Panc1 (cell line): ENCODE results near the gene ZFAND6.

Experiments
- CTCF ChIP-seq: fragments of 450-650 bp; IDR thresholded peaks from 2 replicates; pipeline ENCODE4 v1.5.1; 2017; ENCODE audit warnings: mild to moderate bottlenecking
- POLR2AphosphoS5 ChIP-seq: IDR thresholded peaks from 2 replicates; pipeline ENCODE4 v1.6.1; 2012; ENCODE audit warnings: mild to moderate bottlenecking, low read depth, low read length, moderate library complexity
- TF ChIP-seq, protein P1 (sequence below), 2 experiments: IDR thresholded peaks; 2 replicates each; pipeline ENCODE4 v1.6.1; 2011 to 2012; ENCODE audit warnings: low read depth in 2 of 2, control low read depth in 1 of 2, low read length in 1 of 2, mild to moderate bottlenecking in 1 of 2, moderate library complexity in 1 of 2; ENCODE audit not compliant: insufficient read depth in 1 of 2

- TF ChIP-seq CTCF = no peak
- no peak for TF ChIP-seq POLR2AphosphoS5
- TF ChIP-seq, protein P1, sequence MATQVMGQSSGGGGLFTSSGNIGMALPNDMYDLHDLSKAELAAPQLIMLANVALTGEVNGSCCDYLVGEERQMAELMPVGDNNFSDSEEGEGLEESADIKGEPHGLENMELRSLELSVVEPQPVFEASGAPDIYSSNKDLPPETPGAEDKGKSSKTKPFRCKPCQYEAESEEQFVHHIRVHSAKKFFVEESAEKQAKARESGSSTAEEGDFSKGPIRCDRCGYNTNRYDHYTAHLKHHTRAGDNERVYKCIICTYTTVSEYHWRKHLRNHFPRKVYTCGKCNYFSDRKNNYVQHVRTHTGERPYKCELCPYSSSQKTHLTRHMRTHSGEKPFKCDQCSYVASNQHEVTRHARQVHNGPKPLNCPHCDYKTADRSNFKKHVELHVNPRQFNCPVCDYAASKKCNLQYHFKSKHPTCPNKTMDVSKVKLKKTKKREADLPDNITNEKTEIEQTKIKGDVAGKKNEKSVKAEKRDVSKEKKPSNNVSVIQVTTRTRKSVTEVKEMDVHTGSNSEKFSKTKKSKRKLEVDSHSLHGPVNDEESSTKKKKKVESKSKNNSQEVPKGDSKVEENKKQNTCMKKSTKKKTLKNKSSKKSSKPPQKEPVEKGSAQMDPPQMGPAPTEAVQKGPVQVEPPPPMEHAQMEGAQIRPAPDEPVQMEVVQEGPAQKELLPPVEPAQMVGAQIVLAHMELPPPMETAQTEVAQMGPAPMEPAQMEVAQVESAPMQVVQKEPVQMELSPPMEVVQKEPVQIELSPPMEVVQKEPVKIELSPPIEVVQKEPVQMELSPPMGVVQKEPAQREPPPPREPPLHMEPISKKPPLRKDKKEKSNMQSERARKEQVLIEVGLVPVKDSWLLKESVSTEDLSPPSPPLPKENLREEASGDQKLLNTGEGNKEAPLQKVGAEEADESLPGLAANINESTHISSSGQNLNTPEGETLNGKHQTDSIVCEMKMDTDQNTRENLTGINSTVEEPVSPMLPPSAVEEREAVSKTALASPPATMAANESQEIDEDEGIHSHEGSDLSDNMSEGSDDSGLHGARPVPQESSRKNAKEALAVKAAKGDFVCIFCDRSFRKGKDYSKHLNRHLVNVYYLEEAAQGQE (IDR thresholded peaks at IDR 0.05; ENCODE audit: insufficient read depth in 1 of 2, low read depth in 2 of 2, low read length in 1 of 2) = no peak
These were observed 96.8 kb downstream of the ZFAND6 start for GRCh38 chr15:80156176-80156720.
